GM12873 (cell line): ENCODE results near the gene PPIA.

ENCODE experiments used
- CTCF ChIP-seq: IDR thresholded peaks from 2 replicates; pipeline ENCODE4 v1.5.1; 2012; ENCODE audit warnings: low read depth, mild to moderate bottlenecking, moderate library complexity, low read length, control low read depth; ENCODE audit not compliant: insufficient read depth; ENCODE audit errors: missing control alignments

The PPIA gene

GRCh38 chr7:44805950-44806349 is 9.5 kb downstream of the PPIA start:
- TF ChIP-seq CTCF: no peak

- TF ChIP-seq CTCF: no peak
Observed at GRCh38 chr7:44808914-44809393, 12.5 kb downstream of the PPIA start.

GRCh38 chr7:44811093-44811492 is 14.6 kb downstream of the PPIA start:
- TF ChIP-seq CTCF: no peak

GRCh38 chr7:44811571-44811970 is 15.1 kb downstream of the PPIA start:
- TF ChIP-seq CTCF: no peak

- TF ChIP-seq CTCF: no peak
Observed at GRCh38 chr7:44814919-44815318, 18.4 kb downstream of the PPIA start.

GRCh38 chr7:44819292-44819691 is 22.8 kb downstream of the PPIA start:
- TF ChIP-seq CTCF: no peak

- no peak for TF ChIP-seq CTCF
Observed at GRCh38 chr7:44823255-44823781, 26.8 kb downstream of the PPIA start.
